SK-N-MC (cell line): ENCODE measurements around the gene ZNF775.

Experiments used
- EZH2 ChIP-seq: fragments of 200-600 bp; sonication (generic); IDR thresholded peaks from one replicate; pipeline ENCODE4 v1.6.1; 2017; ENCODE audit warnings: antibody characterized with exemption
- POLR2AphosphoS5 ChIP-seq: IDR thresholded peaks from 2 replicates; pipeline ENCODE4 v1.6.1; 2012; ENCODE audit warnings: mild to moderate bottlenecking, low read depth, low read length, borderline replicate concordance

- TF ChIP-seq POLR2AphosphoS5: no peak; the same call in 1 of the 2 replicates
- TF ChIP-seq EZH2: no peak
Measured at GRCh38 chr7:150357270-150357669, 21.9 kb upstream of the ZNF775 start.
